HG02884 (cell line): Measurements from ENCODE around the gene NECTIN2.

Experiments used
- ATAC-seq: cut with Tn5 transposase; IDR thresholded peaks from one replicate; pipeline ENCODE4 v1.9.1; 2021; ENCODE audit warnings: mild to moderate bottlenecking, moderate library complexity; ENCODE audit not compliant: unreplicated experiment

NECTIN2 gene

GRCh38 chr19:44845612-44846454 lies at the start of gene NECTIN2:
Gene NECTIN2 (plus strand): TSS chr19:44846297. CDS start chr19:44846526, 229 bp downstream.
- no peak for ATAC-seq

DNA sequence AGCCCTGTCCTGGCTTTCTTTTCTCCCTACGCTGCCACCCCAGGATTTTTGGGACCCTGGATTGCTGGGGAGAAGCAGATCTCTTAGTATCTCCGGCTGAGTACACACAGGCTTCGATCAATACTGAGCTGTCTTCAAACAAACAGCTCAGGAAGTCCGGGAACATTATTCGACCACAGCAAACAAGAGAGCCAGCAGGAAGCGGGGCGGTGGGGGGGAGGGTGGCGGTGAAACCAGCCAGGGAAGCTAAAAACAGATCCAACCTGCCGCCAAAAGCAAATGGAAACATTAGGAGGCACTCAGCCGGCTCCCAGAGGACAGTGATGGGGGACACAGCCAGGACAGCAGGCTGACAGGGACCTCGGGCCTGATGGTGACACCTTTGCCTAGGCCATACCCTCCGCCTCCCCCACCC lies 49.4 kb upstream of the NECTIN2 start:
- no peak for ATAC-seq

DNA sequence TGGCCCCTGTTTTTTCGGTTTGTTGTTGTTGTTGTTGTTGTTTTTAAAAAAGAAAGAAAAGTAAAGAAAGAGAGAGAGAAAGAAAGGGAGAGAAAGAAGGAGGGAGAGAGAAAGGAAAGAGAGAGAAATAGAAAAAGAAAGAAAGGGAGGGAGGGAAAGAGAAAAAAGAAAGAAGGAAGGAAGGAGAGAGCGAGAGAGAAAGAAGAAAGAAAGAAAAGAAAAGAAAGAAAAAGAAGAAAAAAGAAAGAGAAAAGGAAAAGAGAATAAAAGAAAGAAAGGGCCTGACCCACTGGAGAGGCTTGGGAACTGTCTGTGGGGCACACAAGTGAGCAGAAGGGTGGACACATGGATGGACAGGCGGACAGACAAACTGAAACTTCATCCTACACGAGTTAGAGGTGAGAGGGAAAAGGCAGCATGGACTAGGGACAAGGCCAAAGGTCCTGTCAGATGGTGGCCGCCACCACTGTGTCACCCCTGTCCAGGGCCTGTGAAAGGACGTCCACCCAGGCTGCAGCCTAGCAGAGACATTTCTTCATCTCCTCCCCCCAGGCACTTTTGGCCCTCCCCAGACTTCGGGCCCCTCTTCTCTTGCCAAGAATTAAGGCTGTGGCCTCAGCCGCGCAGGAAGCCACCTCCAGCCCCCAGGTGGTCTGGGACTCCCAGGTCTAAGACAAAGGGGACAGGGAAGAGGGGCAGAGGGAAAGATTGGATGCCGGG lies 46.3 kb upstream of the NECTIN2 start:
- ATAC-seq = no peak

GRCh38 chr19:44800461-44800860 lies 45.6 kb upstream of the NECTIN2 start:
- ATAC-seq = peak; percentile 55

DNA sequence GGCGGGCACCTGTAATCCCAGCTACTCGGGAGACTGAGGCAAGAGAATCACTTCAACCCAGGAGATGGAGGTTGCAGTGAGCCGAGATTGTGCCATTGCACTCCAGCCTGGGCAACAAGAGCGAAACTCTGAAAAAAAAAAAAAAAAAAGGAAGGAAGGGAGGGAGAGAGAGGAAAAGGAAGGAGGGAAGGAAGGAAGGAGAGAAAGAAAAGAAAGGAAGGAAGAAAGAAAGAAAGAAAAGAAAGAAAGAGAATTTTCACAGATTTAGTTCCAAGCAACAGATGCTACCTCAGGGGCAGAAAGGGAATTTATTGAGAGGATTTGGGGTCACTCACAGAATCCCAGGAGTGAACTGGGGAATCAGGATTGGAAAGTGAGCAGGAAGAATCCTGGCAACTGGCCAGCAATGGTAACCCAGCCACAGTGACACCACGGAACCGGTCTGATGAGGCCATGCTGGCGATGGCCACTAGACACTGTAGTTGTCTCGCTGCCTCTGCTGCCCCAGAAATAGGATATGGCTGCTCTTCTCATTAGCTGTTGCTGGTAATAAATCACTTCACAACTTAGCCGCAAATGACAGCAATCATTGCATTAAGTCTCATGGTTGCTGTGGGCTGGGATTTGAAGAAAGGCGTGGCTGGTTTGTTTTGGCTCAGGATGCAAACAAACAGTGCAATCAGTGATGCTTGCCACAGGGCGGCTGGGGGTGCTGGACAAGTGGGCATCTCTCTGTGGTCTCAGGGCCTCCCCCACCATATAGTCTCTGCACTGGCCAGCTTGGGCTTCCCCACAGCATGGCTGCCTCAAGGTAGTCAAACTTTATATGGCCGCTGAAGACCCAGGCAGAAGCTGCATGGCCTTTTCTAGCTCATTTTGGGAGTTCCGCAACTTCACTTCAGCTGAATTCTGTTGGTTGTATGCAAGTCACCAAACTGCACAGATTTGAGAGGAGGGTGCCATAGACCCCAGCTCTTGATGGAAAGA lies 42.4 kb upstream of the NECTIN2 start:
- no peak for ATAC-seq

GRCh38 chr19:44806291-44806690 lies 39.8 kb upstream of the NECTIN2 start:
- no peak for ATAC-seq

GRCh38 chr19:44807162-44807561 lies 38.9 kb upstream of the NECTIN2 start:
- ATAC-seq = no peak

DNA sequence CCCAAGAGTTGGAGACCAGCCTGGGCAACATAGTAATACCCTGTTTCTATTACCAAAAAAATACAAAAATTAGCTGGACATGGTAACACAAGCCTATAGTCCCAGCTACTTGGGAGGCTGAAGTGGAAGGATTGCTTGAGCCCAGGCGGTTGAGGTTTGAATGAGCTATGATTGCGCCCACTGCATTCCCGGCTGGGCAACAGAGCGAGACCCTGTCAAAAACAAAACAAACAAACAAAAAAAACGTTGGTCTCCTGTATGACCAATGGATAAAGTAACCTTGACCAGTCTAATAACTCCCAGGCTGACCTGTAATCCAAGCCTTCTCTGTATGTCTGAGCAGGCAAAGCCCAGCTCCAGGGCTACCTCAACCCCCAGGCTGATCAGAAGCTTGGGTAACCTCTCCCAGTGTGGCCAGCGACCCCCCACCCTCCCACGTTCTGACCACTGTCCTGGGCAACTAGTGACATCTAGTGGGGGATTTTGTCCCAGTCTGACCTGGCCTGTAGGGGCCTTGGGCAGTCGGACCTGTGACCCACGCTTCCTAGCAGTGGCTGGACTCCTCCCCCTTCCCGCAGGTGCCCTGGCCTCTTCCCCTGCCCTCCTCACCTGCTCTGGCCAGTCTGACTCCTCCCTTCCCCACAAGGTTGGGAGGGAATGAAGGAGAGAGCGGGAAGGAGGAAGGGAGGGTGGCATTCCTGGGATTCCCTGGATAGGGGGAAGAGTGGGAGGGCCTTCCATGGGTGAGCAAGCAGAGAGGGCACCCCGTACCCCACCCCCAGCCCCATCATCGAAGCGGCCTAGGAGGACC lies 38.2 kb upstream of the NECTIN2 start:
- no peak for ATAC-seq

- ATAC-seq = no peak
Observed at GRCh38 chr19:44808463-44809371, 37.4 kb upstream of the NECTIN2 start, which contains the start of gene BCAM. Gene BCAM (plus strand): TSS chr19:44809103. CDS start chr19:44809125, 22 bp downstream.

DNA sequence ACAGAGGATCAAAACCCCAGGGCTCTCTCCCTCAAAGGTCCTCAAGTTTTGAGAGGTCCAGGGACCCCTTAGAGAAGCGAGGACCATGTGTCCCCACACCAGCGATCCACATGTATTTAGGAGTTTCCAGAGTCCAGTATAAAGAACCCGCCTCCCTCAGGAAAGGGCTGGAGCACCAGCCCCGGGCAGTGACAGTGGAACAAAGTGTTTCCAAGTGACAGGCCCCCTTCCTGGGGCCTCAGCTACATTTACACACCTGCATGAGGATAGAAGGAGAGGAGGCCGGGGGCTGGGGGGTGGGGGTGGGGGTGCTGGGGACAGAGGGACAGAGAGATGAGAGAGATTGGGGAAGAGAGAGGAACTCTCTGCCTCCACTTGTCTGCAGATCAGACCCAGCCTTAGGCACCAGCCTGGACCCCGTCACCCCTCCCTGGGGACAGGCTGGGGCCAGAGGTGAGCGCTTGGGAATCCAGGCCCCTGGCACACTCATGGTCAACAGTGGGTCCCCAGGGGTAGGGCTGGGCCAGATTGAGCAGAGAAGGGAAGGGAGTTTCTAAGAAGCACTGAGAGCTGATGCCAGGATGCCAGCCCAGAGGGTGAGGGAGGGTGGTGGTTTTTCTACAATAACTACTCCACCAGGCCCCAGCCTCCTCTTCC lies 36.4 kb upstream of the NECTIN2 start:
- ATAC-seq = no peak

DNA sequence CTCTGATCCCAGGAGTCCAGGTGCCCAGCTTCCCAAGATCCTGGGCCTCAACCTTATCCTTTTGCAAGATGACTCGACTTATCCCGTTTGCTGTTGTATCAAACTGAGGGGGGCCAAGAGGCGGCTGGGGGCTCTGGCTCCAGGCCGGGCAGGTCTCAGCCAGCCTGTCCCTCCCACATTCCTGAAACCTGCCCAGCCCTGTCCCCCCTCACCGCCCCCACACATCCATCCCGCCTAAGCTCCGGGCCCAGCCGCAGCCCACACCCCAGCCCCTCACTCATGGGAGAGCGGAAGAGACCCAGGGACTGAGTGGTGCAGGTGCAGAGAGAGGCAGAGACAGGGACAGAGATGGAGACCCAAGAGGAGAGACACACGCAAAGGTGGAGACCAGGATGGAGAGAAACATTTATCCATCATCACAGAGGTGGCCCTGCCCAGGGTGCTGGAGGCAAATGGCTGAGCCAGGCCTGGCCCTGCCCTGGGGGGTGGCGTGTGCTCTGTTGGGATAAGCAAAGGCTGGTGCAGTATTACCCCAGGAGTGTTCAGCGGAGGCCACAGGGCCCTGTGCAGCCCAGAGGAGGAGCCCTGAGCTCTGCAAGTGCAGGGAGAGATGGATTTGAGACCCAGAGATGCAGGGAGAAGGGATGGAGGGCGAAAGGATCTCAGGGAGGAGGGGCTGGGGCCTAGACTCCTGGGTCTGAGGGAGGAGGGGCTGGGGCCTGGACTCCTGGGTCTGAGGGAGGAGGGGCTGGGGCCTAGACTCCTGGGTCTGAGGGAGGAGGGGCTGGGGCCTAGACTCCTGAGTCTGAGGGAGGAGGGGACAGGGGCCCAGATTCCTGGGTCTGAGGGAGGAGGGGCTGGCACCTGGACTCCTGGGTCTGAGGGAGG lies 35.6 kb upstream of the NECTIN2 start:
- ATAC-seq = no peak

- ATAC-seq = no peak
Observed at GRCh38 chr19:44811122-44811419, 35.0 kb upstream of the NECTIN2 start.

- ATAC-seq = no peak
Observed at GRCh38 chr19:44812142-44812718, 33.9 kb upstream of the NECTIN2 start.

DNA sequence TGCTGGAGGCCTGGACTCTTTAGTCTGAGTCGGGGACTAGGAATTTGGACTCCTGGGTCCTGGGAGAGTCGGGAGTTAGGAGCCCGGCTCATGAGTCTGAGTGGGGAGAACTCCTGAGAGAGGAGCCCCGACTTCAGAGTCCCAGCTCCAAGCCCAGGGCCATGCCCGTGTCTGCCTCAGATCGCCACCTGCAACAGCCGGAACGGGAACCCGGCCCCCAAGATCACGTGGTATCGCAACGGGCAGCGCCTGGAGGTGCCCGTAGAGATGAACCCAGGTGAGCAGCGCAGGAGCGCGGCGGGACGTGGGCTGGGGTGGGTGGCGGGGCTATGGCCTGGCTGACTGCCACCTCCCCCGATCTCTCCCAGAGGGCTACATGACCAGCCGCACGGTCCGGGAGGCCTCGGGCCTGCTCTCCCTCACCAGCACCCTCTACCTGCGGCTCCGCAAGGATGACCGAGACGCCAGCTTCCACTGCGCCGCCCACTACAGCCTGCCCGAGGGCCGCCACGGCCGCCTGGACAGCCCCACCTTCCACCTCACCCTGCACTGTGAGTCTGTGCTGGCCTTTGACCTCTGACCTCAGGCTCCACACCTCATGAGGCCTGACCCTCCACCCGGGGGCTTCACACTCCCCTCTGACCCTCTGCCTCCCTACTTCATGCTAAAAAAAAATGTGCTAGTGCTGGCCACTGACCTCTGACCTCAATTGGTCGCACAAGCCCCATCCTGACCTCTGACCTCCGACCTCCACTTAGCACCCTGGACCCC lies 32.8 kb upstream of the NECTIN2 start:
- no peak for ATAC-seq

- no peak for ATAC-seq
Observed at GRCh38 chr19:44813841-44814470, 32.1 kb upstream of the NECTIN2 start.

DNA sequence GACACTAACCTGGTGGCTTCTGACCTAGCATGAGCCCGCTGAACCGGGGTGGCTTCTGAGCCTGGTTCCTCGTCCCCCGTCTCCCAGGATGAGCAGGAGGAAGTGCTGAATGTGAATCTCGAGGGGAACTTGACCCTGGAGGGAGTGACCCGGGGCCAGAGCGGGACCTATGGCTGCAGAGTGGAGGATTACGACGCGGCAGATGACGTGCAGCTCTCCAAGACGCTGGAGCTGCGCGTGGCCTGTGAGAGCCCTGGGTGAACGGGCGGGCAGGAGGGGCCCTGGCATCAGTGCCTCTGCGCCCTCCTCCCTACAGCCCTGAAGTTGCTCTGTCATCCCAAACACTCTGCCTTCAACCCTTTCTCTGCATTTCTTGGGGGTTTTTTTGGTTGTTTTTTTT lies 31.6 kb upstream of the NECTIN2 start:
- ATAC-seq = no peak
